Stimulated activated naive CD8-positive, alpha-beta T cell treated with anti-CD3 and anti-CD28 coated beads, Interleukin-15, Interleukin-2, amounts not matched to agents 100 ng/mL and 50 ng/mL, for 24 hours (primary cell): ENCODE data around the gene INPP5A.

Experiments
- H3K27ac Mint-ChIP-seq: one replicate; pipeline ENCODE4 v1.8.0; 2021; ENCODE audit warnings: mild to moderate bottlenecking, mixed read lengths
- H3K27me3 Mint-ChIP-seq: one replicate; pipeline ENCODE4 v1.8.0; 2021; ENCODE audit warnings: mixed read lengths
- H3K36me3 Mint-ChIP-seq: one replicate; pipeline ENCODE4 v1.8.0; 2021; ENCODE audit warnings: low read depth, mixed read lengths
- H3K4me1 Mint-ChIP-seq: one replicate; pipeline ENCODE4 v1.8.0; 2021; ENCODE audit warnings: low read depth, mixed read lengths
- H3K4me3 Mint-ChIP-seq: one replicate; pipeline ENCODE4 v1.8.0; 2021; ENCODE audit warnings: mild to moderate bottlenecking, mixed read lengths
- H3K9me3 Mint-ChIP-seq: one replicate; pipeline ENCODE4 v1.8.0; 2021; ENCODE audit warnings: mixed read lengths

Gene INPP5A

DNA sequence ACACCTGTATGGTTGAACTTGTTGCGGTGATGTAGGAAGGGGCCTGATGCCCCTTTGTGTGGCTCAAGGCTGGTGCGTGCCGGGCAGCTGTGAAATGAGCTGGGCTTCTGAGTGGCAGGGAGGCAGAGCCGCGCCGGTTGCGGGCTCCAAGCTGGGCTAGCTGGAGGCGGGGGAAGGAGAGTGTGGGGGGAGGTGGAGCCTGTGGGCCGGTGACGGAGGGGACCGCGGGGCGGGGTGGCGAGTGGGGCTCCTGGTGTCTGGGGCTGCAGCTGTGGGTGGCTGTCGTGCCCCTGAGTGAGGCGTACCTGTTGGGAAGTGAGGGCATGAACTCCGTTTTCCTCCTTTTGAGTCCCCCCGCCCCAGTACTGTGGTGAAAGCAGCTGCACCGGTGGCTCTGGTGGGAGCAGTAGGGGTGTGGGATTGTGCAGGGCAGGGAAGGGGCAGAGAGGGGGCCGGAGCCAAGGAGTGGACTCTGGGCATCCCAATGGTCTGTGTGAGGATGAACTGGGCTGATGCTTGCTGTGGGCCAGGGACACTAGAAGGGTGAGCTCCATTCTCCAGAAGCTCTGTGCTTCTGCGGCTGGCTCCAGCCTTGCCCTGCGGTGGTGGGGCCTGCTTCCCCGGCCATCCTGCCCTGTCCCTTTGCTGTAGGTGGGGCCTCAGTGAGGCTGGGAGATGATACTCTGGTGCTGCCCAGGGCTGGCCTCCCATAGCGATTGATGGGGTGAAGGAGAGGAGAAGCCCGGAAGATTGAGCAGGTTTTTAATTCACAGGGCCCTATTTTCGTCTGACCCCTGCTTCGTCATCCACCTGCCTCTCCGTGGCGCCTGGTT, 41.7 kb downstream of the INPP5A start:
- H3K4me1 Mint-ChIP-seq: peaks cover 29% of the 10 kb centered on the region
- H3K4me3 Mint-ChIP-seq: no peak overlapping the region
- peaks cover 13% of the 10 kb centered on the region for H3K36me3 Mint-ChIP-seq
- H3K27ac Mint-ChIP-seq: no peak overlapping the region
- no peaks in the 10 kb centered on the region for H3K27me3 Mint-ChIP-seq
- H3K9me3 Mint-ChIP-seq: peaks cover 3% of the 10 kb centered on the region

DNA sequence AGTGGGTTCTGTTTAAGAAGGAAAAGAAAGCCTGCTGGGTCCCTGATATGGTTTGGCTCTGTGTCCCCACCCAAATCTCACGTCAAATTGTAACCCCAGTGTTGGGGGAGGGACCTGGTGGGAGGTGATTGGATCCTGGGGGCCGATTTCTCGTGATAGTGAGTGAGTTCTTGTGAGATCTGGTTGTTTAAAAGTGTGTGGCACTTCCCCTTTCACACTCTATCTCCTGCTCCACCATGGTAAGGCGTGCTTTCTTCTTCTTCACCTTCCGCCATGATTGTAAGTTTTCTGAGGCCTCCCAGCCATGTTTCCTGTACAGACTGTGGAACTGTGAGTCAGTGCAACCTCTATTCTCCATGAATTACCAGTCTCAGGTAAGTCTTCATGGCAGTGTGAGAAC, 42.6 kb downstream of the INPP5A start:
- peaks cover 3% of the 10 kb centered on the region for H3K9me3 Mint-ChIP-seq
- peaks cover 29% of the 10 kb centered on the region for H3K4me1 Mint-ChIP-seq
- H3K27me3 Mint-ChIP-seq: no peaks in the 10 kb centered on the region
- H3K27ac Mint-ChIP-seq: no peak overlapping the region
- H3K36me3 Mint-ChIP-seq: peaks cover 13% of the 10 kb centered on the region
- H3K4me3 Mint-ChIP-seq: no peak overlapping the region

DNA sequence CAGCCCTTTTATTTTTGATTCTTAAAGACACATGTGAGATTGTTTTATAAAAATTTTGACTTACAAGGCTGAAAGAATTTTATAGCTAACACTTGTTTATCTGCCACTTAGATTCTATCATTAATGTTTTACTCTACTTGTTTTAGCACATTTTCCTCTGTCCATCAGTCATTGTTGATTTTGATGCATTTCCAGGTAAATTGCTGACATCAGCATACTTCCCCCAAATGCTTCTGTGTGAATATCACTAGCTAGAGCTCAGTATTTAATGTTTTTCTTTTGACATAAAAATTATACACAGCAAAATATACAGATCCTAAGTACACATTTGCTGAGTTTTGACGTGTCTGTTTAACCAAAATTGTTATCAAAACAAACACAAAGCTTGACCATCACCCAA, 43.0 kb downstream of the INPP5A start:
- Mint-ChIP-seq H3K4me3 (no peak overlapping the region), H3K27me3 (no peaks in the 10 kb centered on the region), H3K4me1 (peaks cover 33% of the 10 kb centered on the region), H3K27ac (no peak overlapping the region), H3K36me3 (peaks cover 13% of the 10 kb centered on the region), H3K9me3 (peaks cover 3% of the 10 kb centered on the region)

DNA sequence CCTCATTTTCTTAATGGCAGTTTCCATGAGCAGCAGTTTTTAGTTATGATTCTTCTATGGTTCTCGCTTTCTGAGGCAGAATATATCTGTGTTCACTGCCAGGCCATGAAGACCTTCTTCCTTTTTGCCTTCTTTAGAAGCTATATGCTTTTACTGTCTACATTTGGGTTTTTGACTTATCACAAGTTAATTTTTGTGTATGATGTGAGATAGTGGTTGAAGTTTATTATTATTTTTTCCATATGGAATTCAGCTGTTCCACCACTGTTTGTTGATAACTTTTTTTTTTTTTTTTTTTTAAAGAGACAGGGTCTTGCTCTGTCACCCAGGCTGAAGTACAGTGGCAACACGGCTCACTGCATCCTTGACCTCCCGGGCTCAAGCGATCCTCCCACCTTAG, 44.5 kb downstream of the INPP5A start:
- H3K27ac Mint-ChIP-seq: no peak overlapping the region
- no peaks in the 10 kb centered on the region for H3K27me3 Mint-ChIP-seq
- H3K4me3 Mint-ChIP-seq: no peak overlapping the region
- H3K4me1 Mint-ChIP-seq: peaks cover 43% of the 10 kb centered on the region
- peaks cover 16% of the 10 kb centered on the region for H3K36me3 Mint-ChIP-seq
- peaks cover 3% of the 10 kb centered on the region for H3K9me3 Mint-ChIP-seq

DNA sequence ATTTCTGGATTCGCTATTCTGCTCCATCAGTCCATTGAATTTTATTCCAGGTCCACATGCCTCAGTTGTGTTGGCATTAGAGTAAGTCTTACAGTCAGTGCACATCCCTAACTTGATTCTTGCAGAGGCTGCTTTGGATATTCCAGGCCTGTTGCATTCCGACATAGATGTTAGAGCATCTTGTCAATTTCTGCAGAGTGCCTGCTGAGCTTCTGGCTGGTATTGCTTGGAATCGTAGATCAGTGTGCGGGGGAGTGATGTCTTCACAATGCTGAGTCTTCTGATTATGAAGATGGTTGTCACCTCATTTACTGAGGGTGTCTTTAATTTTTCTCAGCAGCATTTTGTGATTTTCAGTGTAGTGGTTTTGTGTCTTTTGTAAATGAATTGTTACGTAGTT, 45.2 kb downstream of the INPP5A start:
- Mint-ChIP-seq H3K27me3 (no peaks in the 10 kb centered on the region), H3K4me1 (peaks cover 45% of the 10 kb centered on the region), H3K9me3 (peaks cover 3% of the 10 kb centered on the region), H3K27ac (no peak overlapping the region), H3K4me3 (no peak overlapping the region), H3K36me3 (peaks cover 16% of the 10 kb centered on the region)

DNA sequence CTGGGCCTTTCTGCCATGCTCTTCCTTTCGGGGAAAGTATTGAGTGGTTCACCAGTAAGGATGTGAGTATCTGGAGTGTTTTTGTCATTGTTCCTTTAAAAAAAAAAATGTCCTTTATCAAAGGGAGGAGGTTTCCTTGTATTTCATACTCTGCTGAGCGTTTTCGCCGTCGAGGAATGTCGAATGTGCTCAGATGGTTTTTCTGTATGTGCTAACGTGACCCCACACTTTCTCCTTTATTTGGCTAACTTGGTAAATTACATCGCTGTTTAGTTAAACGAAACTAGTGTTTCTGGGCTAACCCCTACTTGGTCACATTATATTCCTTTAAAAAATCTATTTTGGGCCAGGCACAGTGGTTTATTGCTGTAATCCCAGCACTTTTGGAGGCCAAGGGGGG, 45.9 kb downstream of the INPP5A start:
- Mint-ChIP-seq H3K36me3 (peaks cover 16% of the 10 kb centered on the region), H3K9me3 (peaks cover 3% of the 10 kb centered on the region), H3K4me1 (peaks cover 45% of the 10 kb centered on the region), H3K27ac (no peak overlapping the region), H3K4me3 (no peak overlapping the region), H3K27me3 (no peaks in the 10 kb centered on the region)

DNA sequence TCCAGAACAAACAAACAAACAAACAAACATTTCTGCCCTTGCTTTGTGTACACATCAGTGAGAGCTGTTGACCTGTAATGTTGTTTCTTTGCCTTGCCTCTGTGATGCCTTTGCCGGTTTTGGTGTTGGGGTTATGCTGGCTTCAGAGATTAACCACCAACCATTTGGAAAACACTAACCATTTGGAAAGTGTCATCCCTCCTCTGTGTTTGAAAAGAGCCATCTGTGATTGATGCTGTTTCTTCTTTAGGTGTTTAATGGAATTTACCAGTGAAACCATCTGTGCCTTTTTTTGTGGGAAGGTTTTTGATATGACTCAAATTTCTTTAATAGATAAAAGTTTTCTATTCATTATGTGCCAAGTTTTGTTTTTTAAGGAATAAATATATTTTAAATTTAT, 46.5 kb downstream of the INPP5A start:
- H3K36me3 Mint-ChIP-seq: peaks cover 16% of the 10 kb centered on the region
- peaks cover 48% of the 10 kb centered on the region for H3K4me1 Mint-ChIP-seq
- peaks cover 3% of the 10 kb centered on the region for H3K9me3 Mint-ChIP-seq
- no peaks in the 10 kb centered on the region for H3K27me3 Mint-ChIP-seq
- no peak overlapping the region for H3K4me3 Mint-ChIP-seq
- H3K27ac Mint-ChIP-seq: no peak overlapping the region

DNA sequence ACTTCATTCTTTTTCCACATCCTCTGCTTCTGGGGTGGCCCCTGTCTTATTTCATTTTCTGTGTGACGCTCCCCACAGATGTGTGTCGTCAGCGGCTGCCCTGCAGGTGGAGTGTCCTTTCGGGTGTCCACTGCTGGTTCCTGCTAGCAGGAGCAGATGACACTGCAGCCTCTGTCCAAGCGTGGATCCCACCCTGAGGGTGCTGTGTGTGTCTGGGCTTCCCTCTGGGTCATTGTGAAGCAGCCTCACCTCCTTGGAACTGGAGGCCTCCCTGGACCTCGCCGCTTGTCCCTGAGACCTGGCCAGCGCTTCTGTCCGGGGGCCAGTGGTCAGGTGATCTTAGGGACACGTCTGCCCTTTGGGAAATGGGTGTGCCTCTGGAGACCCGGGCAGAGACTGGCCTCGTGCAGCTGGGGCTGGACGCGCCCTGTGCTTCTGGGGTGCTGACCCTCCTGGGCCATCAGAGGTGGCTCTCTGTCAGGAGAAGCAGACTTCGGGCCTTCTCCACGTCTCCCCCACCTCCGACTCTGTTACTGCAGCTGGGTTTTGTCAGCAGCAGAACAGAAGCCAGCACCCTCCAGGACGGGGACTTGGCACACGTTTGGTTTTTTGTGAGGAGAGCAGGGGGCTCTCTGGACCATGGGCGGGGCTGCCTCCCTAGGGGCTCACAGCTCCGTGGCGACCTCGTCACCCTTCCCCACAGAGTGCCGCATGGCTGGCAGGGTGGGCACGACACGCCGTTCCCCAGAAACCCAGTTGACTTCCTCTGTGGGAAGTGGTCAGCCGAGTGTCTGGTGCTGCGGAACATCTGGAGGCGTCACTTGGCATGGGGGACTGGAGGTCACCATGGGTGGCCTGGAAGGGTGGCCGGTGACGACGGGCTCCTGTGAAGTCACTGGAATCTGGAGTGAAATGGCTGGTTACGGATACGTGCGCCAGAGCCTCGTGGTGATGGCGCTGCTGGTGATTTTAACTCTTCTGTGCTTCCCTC, 48.4 kb downstream of the INPP5A start:
- Mint-ChIP-seq H3K27me3 (no peaks in the 10 kb centered on the region), H3K9me3 (peaks cover 3% of the 10 kb centered on the region), H3K36me3 (peaks cover 9% of the 10 kb centered on the region), H3K4me1 (peaks cover 57% of the 10 kb centered on the region), H3K27ac (no peak overlapping the region), H3K4me3 (no peak overlapping the region)

DNA sequence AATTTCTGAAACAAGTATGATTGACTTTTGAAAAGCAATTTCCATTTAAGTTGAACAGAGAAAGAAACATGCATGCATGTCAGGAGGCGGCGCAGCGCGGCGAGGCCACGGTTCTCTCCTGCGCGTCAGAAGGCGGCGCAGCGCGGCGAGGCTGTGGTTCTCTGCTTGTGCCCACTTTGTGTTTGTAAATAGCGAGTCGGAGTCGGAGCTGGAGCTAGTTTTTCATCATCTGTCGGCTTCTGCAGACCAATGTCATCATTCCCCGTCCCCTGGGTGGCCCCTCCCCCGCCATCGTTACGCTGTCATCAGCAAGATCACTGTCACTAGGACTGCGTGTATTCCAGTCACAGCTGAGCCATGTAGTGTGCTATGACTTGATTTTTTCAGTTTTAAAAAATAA, 49.2 kb downstream of the INPP5A start:
- H3K36me3 Mint-ChIP-seq: peaks cover 3% of the 10 kb centered on the region
- no peak overlapping the region for H3K4me3 Mint-ChIP-seq
- H3K9me3 Mint-ChIP-seq: no peaks in the 10 kb centered on the region
- H3K4me1 Mint-ChIP-seq: peaks cover 59% of the 10 kb centered on the region
- H3K27me3 Mint-ChIP-seq: no peaks in the 10 kb centered on the region
- H3K27ac Mint-ChIP-seq: no peak overlapping the region

DNA sequence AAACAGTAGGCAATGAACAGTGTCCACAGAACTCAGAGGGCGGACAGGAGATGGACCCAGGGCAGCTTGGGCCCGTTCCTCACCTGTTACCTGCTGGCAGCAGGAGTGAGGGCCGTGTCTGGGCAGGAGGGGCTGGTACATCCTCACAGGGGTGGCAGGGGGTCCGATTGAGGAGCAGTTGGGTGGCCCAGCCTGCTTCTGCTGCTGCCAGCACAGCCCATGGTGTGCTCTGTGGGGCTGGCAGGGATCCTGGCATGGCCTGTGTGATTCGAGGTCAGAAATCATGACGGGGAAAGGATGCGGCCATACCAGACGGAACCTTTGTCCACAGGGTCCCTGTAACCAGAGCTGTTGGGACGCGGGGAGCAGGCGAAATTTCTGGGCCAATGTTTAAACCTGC, 49.6 kb downstream of the INPP5A start:
- H3K27me3 Mint-ChIP-seq: no peaks in the 10 kb centered on the region
- H3K9me3 Mint-ChIP-seq: no peaks in the 10 kb centered on the region
- no peak overlapping the region for H3K27ac Mint-ChIP-seq
- no peak overlapping the region for H3K4me3 Mint-ChIP-seq
- peaks cover 63% of the 10 kb centered on the region for H3K4me1 Mint-ChIP-seq
- peaks cover 3% of the 10 kb centered on the region for H3K36me3 Mint-ChIP-seq

DNA sequence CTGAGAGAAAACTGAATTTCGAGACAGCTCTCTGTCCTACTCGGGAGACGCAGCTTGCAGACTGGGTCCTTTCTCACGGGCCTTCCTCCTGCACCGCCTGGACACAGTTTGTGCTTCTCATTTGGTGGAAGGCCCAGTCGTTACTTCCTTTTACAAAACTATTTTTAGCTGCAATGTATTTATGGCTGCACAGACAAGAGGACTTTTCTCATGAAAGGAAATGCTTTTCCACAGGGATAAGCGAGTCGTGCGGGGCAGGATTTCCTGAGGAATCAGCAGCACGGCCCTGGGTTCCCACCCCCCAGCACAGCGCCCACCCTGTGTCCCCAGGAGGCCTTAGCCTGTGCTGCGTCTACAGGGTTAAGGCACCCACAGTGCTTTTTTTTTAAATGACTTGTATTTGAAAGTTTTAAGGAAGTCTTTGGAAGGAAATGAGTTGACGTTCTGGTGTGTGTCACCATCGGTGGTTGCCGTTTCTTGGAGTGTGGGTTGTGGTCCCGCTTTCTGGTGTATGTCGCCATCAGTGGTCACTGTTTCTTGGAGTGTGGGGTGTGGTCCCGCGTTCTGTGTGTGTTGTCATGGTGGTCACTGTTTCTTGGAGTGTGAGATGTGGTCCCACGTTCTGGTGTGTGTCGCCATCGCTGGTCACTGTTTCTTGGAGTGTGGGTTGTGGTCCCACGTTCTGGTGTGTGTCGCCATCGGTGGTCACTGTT, 50.9 kb downstream of the INPP5A start:
- H3K27me3 Mint-ChIP-seq: no peaks in the 10 kb centered on the region
- peak overlapping the region; percentile 80 for H3K27ac Mint-ChIP-seq
- H3K9me3 Mint-ChIP-seq: no peaks in the 10 kb centered on the region
- H3K4me1 Mint-ChIP-seq: peaks cover 69% of the 10 kb centered on the region
- H3K4me3 Mint-ChIP-seq: peak overlapping the region; percentile 60
- H3K36me3 Mint-ChIP-seq: peaks cover 3% of the 10 kb centered on the region

DNA sequence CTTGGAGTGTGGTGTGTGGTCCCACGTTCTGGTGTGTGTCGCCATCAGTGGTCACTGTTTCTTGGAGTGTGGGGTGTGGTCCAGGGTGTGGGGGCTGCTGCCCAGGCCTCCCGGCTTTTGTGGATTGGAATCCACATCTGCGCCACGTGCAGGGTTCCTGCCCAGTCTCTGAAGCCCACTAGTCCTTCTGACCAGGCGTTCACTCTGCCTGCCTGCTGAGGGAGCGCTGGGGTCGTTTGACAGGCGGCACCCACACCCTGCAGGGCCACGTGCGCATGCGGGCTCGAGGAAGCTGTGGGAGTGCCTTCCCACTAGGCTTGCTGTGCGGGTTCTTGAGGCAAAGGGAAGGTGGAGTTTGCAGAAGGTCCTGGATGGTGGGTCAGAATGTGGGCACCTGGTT, 51.4 kb downstream of the INPP5A start:
- Mint-ChIP-seq H3K36me3 (peaks cover 3% of the 10 kb centered on the region), H3K4me1 (peaks cover 70% of the 10 kb centered on the region), H3K9me3 (no peaks in the 10 kb centered on the region), H3K27ac (peak overlapping the region; percentile 80), H3K27me3 (no peaks in the 10 kb centered on the region), H3K4me3 (peak overlapping the region; percentile 60)

DNA sequence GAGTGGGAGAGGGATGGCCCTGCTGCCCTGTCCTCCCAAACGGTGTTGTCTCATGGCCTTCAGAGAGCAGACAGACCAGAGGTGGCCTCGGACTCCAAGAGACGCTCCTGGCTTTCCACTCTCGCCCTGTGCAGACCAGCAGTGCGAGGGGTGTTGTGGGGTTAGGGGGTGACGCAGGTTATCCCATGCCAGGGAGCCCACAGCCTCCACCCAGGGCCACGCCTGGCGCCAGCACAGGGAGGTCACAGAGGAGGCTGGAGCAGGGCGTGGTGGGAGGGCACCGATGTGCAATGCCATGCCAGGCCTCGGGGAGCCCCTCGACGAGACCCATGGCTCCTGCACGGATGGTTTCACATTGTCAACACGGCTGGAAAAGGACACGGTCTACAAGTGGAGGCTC, 52.1 kb downstream of the INPP5A start:
- Mint-ChIP-seq H3K4me3 (no peak overlapping the region), H3K4me1 (peaks cover 74% of the 10 kb centered on the region)

DNA sequence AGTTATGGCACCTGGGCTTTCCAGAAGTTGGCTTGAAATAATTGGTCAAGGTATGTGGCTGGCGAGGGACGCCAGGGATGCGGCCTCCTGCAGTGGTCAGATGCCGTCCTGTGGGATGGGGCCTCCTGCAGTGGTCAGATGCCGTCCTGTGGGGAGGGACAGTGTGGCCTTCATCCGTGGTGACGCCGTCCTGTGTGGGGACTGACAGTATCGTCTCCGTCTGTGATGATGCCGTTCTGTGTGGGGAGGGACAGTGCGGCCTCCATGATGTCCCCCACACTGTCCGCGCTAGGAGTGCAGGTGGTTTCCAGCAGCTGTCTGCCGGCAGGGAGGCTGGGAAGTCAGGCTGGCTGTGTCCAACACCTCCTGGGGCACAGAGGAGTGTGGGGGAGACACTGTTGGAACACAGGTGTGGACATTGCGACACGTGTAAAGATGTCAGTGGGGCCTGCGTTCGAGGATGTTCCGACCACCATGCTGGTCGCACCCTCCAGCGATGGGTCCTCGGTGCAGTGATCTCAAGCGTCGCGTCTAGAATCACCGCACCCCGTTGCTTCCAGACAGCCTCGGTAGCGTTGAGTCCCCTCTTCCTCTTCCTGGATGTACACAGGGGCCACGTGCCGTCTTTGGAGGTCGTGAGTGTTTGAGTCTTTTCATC, 52.6 kb downstream of the INPP5A start:
- Mint-ChIP-seq H3K36me3 (peaks cover 3% of the 10 kb centered on the region), H3K27ac (no peak overlapping the region), H3K4me3 (no peak overlapping the region), H3K27me3 (no peaks in the 10 kb centered on the region), H3K4me1 (peaks cover 79% of the 10 kb centered on the region), H3K9me3 (no peaks in the 10 kb centered on the region)

More for the DNA sequence above, 52.1 kb downstream of the INPP5A start:
- no peak overlapping the region for H3K27ac Mint-ChIP-seq
- peaks cover 3% of the 10 kb centered on the region for H3K36me3 Mint-ChIP-seq
- H3K9me3 Mint-ChIP-seq: no peaks in the 10 kb centered on the region
- no peaks in the 10 kb centered on the region for H3K27me3 Mint-ChIP-seq
